HG03354 (cell line): ENCODE data around the gene POU6F2.

Source experiments
- ATAC-seq: cut with Tn5 transposase; IDR thresholded peaks from one replicate; pipeline ENCODE4 v1.9.1; 2021; ENCODE audit warnings: mild to moderate bottlenecking; ENCODE audit not compliant: unreplicated experiment, poor library complexity, severe bottlenecking

POU6F2 gene

GRCh38 chr7:39100270-39100669, 122.6 kb downstream of the POU6F2 start:
- no peak for ATAC-seq

- no peak for ATAC-seq
Measured at GRCh38 chr7:39102234-39102633, 124.5 kb downstream of the POU6F2 start.

- no peak for ATAC-seq
Measured at GRCh38 chr7:39105720-39106119, 128.0 kb downstream of the POU6F2 start.

GRCh38 chr7:39125846-39126245, 148.1 kb downstream of the POU6F2 start:
- ATAC-seq = no peak

GRCh38 chr7:39127058-39127457, 149.3 kb downstream of the POU6F2 start:
- no peak for ATAC-seq

GRCh38 chr7:39128287-39128843, 150.7 kb downstream of the POU6F2 start:
- ATAC-seq = no peak

- ATAC-seq = no peak
Measured at GRCh38 chr7:39130274-39130673, 152.6 kb downstream of the POU6F2 start.

- no peak for ATAC-seq
Measured at GRCh38 chr7:39130857-39131526, 153.3 kb downstream of the POU6F2 start.

- no peak for ATAC-seq
Measured at GRCh38 chr7:39132306-39132705, 154.6 kb downstream of the POU6F2 start.

- no peak for ATAC-seq
Measured at GRCh38 chr7:39133088-39133487, 155.4 kb downstream of the POU6F2 start.

- ATAC-seq = no peak
Measured at GRCh38 chr7:39137480-39137879, 159.8 kb downstream of the POU6F2 start.

GRCh38 chr7:39142750-39143149, 165.0 kb downstream of the POU6F2 start:
- ATAC-seq = no peak

- ATAC-seq = no peak
Measured at GRCh38 chr7:39144420-39144819, 166.7 kb downstream of the POU6F2 start.

GRCh38 chr7:39145283-39145682, 167.6 kb downstream of the POU6F2 start:
- ATAC-seq = no peak

- ATAC-seq = no peak
Measured at GRCh38 chr7:39145935-39146334, 168.2 kb downstream of the POU6F2 start.

GRCh38 chr7:39152701-39153100, 175.0 kb downstream of the POU6F2 start:
- no peak for ATAC-seq

GRCh38 chr7:39153113-39153512, 175.4 kb downstream of the POU6F2 start:
- ATAC-seq = no peak

GRCh38 chr7:39153647-39154046, 175.9 kb downstream of the POU6F2 start:
- no peak for ATAC-seq

- ATAC-seq = no peak
Measured at GRCh38 chr7:39154815-39155214, 177.1 kb downstream of the POU6F2 start.

- no peak for ATAC-seq
Measured at GRCh38 chr7:39158367-39158766, 180.7 kb downstream of the POU6F2 start.

GRCh38 chr7:39161903-39162302, 184.2 kb downstream of the POU6F2 start:
- ATAC-seq = no peak

GRCh38 chr7:39164887-39165286, 187.2 kb downstream of the POU6F2 start:
- no peak for ATAC-seq
